Large intestine (tissue), 3 donors: ENCODE data around the gene HES4. TPM values are rescaled to one million over a fixed set of nuclear protein-coding genes. Genes with fewer than 3 reads are reported as not detected.
"Not testable (repeated sequence)": the region's sequence is repeated elsewhere in the genome, so short reads cannot be mapped to it uniquely, and the experiment has no call there.

ENCODE experiments used
- DNase-seq, 2 donors: peaks; one replicate each; pipeline versions ENCODE4 v3.0.0 to v3.0.0-alpha.2; 2013
- H3K27ac ChIP-seq: one replicate; pipeline ENCODE4 v1.5.1; 2013; ENCODE audit warnings: low read length
- H3K27me3 ChIP-seq: 2 replicates; pipeline ENCODE4 v1.6.1; 2013; ENCODE audit warnings: low read length; ENCODE audit not compliant: control insufficient read depth, insufficient read depth
- H3K36me3 ChIP-seq: 2 replicates; pipeline ENCODE4 v1.6.1; 2013; ENCODE audit warnings: low read length; ENCODE audit not compliant: control insufficient read depth, insufficient read depth
- H3K4me1 ChIP-seq: one replicate; pipeline ENCODE4 v1.6.1; 2013; ENCODE audit warnings: low read length; ENCODE audit not compliant: control insufficient read depth, insufficient read depth
- H3K4me3 ChIP-seq: one replicate; pipeline ENCODE4 v1.5.1; 2013; ENCODE audit warnings: low read length
- H3K9me3 ChIP-seq: one replicate; pipeline ENCODE4 v1.6.1; 2013; ENCODE audit warnings: mild to moderate bottlenecking, low read depth, low read length, moderate library complexity; ENCODE audit not compliant: control insufficient read depth
- WGBS: methylation state at CpG from one replicate; pipeline ENCODE4 v1.1.5; 2013; ENCODE audit warnings: low lambda C conversion rate; ENCODE audit not compliant: insufficient coverage; 5-methylcytosine and 5-hydroxymethylcytosine counted together
- polyA plus RNA-seq: library from polyadenylated mRNA; unstranded; fragments of 120-200 nt; gene quantifications from one replicate; pipeline ENCODE4 v1.2.1, GENCODE V29; 2013

Gene HES4
- polyA plus RNA-seq, 1 donor: 10.7 TPM

GRCh38 chr1:997713-997992, 2.2 kb downstream of the HES4 start:
- H3K4me1 ChIP-seq: peaks cover 16% of the 10 kb centered on the region
- peaks cover 57% of the 10 kb centered on the region for H3K27me3 ChIP-seq
- H3K9me3 ChIP-seq: peaks cover 22% of the 10 kb centered on the region
- no peak overlapping the region for H3K27ac ChIP-seq
- H3K36me3 ChIP-seq: no peaks in the 10 kb centered on the region
- no peak overlapping the region for H3K4me3 ChIP-seq
- no peak for DNase-seq
- no CpG with 5 or more reads among the region's 3 CpGs for WGBS

DNA sequence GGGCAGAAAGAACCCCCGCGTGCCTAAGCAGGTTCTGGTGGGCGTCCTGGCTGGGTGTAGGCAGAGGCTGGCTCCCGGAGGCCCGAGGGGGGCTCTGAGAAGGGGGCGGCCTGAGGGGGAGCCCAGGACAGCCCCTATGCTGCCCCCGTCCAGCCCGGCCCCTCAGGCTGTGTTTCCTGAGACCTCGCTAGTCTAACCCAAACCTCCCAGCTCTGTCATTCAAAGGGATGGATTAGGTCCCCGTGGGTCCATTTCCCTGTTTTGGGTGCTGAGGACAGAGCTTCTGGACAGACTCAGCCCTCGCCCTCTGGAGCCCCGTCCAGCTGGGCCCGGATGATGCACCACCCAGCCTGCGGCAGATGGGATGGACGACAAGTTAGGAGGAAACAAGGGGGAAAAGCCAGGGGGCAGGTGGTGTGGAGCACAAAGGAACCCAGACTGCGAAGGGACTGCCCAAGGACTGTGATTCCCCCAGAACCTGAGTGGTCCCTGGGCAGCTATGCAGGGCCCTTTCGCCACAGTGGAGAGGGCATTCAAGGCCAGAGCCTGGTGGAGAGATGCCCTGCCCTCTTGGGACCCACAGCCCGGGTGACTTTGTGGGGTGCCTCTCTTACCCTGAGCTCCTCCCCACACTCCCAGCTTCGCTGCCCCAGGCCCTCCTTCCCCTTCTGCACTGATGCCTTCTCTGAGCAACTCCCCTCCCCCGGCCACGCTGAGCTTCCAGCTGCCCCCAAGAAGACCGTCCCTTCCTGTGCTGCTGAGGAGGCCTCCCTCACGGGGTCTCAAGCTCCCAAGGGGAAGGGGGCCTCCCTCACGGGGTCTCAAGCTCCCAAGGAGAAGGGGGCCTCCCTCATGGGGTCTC, 2.8 kb downstream of the HES4 start:
- Histone ChIP-seq H3K36me3 (no peaks in the 10 kb centered on the region), H3K4me1 (peaks cover 16% of the 10 kb centered on the region), H3K27me3 (peaks cover 57% of the 10 kb centered on the region), H3K4me3 (no peak overlapping the region), H3K27ac (no peak overlapping the region), H3K9me3 (peaks cover 28% of the 10 kb centered on the region)
- WGBS: no CpG with 5 or more reads among the region's 24 CpGs
- DNase-seq: no peak

- Histone ChIP-seq H3K4me3 (no peak overlapping the region), H3K9me3 (peaks cover 31% of the 10 kb centered on the region), H3K27me3 (peaks cover 52% of the 10 kb centered on the region), H3K27ac (no peak overlapping the region), H3K4me1 (peaks cover 11% of the 10 kb centered on the region), H3K36me3 (no peaks in the 10 kb centered on the region)
- no peak for DNase-seq
- WGBS: no CpG with 5 or more reads among the region's 30 CpGs
These were observed 3.9 kb downstream of the HES4 start for GRCh38 chr1:995665-996633.

GRCh38 chr1:994546-994945, 5.4 kb downstream of the HES4 start:
- H3K27ac ChIP-seq, H3K4me1 ChIP-seq, DNase-seq, H3K36me3 ChIP-seq, H3K4me3 ChIP-seq: not testable (repeated sequence)
- no CpG with 5 or more reads among the region's 6 CpGs for WGBS
- Histone ChIP-seq H3K27me3 (peaks cover 47% of the 10 kb centered on the region), H3K9me3 (peaks cover 28% of the 10 kb centered on the region)

DNA sequence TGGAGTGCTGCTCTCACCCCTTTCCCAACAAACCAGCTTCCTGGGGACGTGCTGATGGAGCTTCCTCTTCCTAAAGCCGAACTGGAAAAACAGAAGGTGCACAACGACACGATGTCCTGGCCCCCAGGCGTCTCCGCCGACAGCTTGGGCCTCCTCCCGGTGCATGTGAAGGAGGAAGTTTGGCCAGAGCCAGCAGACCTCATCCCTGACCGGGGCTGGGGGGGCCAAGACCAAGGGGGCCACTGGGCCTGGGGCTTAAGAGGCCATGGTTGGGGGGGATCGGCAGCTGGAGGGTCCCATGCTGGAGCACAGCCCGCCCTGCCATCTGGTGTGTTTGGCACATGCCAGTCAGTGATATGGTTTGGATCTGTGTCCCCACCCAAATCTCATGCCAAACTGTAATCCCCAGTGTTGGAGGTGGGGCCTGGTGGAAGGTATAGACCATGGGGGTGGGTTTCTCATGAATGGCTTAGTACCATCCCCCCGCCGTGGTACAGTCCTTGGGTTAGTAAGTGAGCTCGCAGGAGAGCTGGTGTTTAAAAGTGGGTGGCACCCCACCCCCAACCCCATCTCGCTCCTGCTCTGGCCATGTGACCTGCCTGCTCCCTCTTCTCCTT, 6.4 kb downstream of the HES4 start:
- Histone ChIP-seq H3K27ac (no peak overlapping the region), H3K27me3 (peaks cover 39% of the 10 kb centered on the region), H3K4me3 (no peak overlapping the region), H3K4me1 (peaks cover 2% of the 10 kb centered on the region), H3K36me3 (no peaks in the 10 kb centered on the region), H3K9me3 (peaks cover 28% of the 10 kb centered on the region)
- no peak for DNase-seq
- no CpG with 5 or more reads among the region's 15 CpGs for WGBS

- 87% methylated on average over 1 of the region's 7 CpGs for WGBS
- Histone ChIP-seq H3K9me3 (peaks cover 19% of the 10 kb centered on the region), H3K4me1 (no peaks in the 10 kb centered on the region), H3K27me3 (peaks cover 28% of the 10 kb centered on the region), H3K36me3 (no peaks in the 10 kb centered on the region), H3K27ac (no peak overlapping the region), H3K4me3 (no peak overlapping the region)
- DNase-seq: no peak
These were observed 7.5 kb downstream of the HES4 start for GRCh38 chr1:992362-992761.

DNA sequence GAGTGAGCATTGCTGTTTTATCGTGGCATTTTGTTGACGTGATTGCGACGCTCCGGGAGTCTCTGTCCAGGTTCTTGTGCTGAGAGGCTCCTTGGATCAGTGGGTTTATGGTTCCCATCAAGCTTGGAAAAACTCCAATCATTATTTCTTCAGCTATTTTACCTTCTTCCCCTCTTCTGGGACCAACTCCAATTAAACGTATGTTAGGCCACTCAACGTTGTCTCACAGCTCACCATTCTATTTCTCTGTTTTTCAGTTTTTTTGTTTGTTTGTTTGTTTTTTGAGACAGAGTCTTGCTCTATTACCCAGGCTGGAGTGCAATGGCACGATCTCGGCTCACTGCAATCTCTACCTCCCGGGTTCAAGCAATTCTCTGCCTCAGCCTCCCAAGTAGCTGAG, 8.0 kb downstream of the HES4 start:
- H3K4me1 ChIP-seq: no peaks in the 10 kb centered on the region
- H3K36me3 ChIP-seq: no peaks in the 10 kb centered on the region
- H3K27ac ChIP-seq: no peak overlapping the region
- H3K4me3 ChIP-seq: no peak overlapping the region
- DNase-seq: no peak
- 100% methylated on average over 1 of the region's 10 CpGs for WGBS
- peaks cover 24% of the 10 kb centered on the region for H3K27me3 ChIP-seq
- H3K9me3 ChIP-seq: peaks cover 19% of the 10 kb centered on the region

DNA sequence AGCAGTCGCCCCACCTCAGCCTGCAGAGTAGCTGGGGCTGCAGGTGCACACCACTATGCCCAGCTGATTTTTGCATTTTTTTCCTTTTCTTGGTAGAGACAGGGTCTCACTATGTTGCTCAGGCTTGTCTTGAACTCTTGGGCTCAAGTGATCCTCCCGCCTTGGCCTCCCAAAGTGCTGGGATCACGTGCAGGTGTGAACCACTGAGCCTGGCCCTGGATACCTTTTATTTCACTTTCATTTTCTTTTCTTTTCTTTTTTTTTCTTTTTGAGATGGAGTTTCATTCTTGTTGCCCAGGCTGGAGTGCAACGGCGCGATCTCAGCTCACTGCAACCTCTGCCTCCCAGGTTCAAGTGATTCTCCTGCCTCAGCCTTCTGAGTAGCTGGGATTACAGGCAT, 8.6 kb downstream of the HES4 start:
- Histone ChIP-seq H3K9me3 (peaks cover 19% of the 10 kb centered on the region), H3K27me3 (peaks cover 23% of the 10 kb centered on the region)
- not testable (repeated sequence) for H3K27ac ChIP-seq, H3K4me1 ChIP-seq, H3K4me3 ChIP-seq, H3K36me3 ChIP-seq, DNase-seq
- WGBS: 67% methylated on average over 1 of the region's 6 CpGs

- not testable (repeated sequence) for H3K27ac ChIP-seq, H3K4me3 ChIP-seq, H3K36me3 ChIP-seq, DNase-seq, H3K4me1 ChIP-seq
- H3K9me3 ChIP-seq: peaks cover 14% of the 10 kb centered on the region
- WGBS: no CpG with 5 or more reads among the region's 5 CpGs
- peaks cover 24% of the 10 kb centered on the region for H3K27me3 ChIP-seq
These were observed 11.8 kb downstream of the HES4 start for GRCh38 chr1:988061-988460.

GRCh38 chr1:985126-985525, 14.8 kb downstream of the HES4 start:
- Histone ChIP-seq H3K36me3 (no peaks in the 10 kb centered on the region), H3K27me3 (peaks cover 36% of the 10 kb centered on the region), H3K4me3 (no peak overlapping the region), H3K4me1 (no peaks in the 10 kb centered on the region), H3K9me3 (no peaks in the 10 kb centered on the region), H3K27ac (no peak overlapping the region)
- no peak for DNase-seq
- no CpG with 5 or more reads among the region's 13 CpGs for WGBS
